ENCODE measurements around the gene CNTNAP2. TPM values are rescaled to one million over a fixed set of nuclear protein-coding genes. Genes with fewer than 3 reads are reported as not detected.

The CNTNAP2 gene
- total RNA-seq, 3 donors from 2014 or later (not counting 1 experiment from before 2014, with no cell fraction given) = 0.18 to 1.1 TPM; not detected in 1

GRCh38 chr7:147193476-147193875 is 1076.9 kb downstream of the CNTNAP2 start:
- H3K27ac ChIP-seq (ENCODE audit: low read length) = no peak overlapping the region
- ATAC-seq (no peak), DNase-seq (no peak)
- H3K27me3 Mint-ChIP-seq (ENCODE audit: low read depth in 2 of 2) = no peaks in the 10 kb centered on the region
- H3K4me3 Mint-ChIP-seq = no peak overlapping the region
- no peaks in the 10 kb centered on the region for H3K36me3 Mint-ChIP-seq
- TF ChIP-seq CTCF (IDR thresholded peaks at IDR 0.05) = no peak
- H3K4me3 ChIP-seq (ENCODE audit: low read length) = no peak overlapping the region
- no peaks in the 10 kb centered on the region for H3K4me1 ChIP-seq (ENCODE audit: control insufficient read depth, insufficient read depth, low read length)
- H3K9me3 ChIP-seq (ENCODE audit: control insufficient read depth, insufficient read depth, low read length) = no peaks in the 10 kb centered on the region
- H3K27ac Mint-ChIP-seq = no peak overlapping the region
- H3K36me3 ChIP-seq (ENCODE audit: control insufficient read depth, insufficient read depth, low read length) = no peaks in the 10 kb centered on the region
- H3K27me3 ChIP-seq (ENCODE audit: control insufficient read depth, insufficient read depth, low read length) = no peaks in the 10 kb centered on the region
- H3K9me3 Mint-ChIP-seq = peaks cover 12 to 18% of the 10 kb centered on the region in 2 donors
- no peaks in the 10 kb centered on the region for H3K4me1 Mint-ChIP-seq
- intact Hi-C loops (cut with micrococcal nuclease) = no loop called here

GRCh38 chr7:147196481-147196880 is 1079.9 kb downstream of the CNTNAP2 start:
- Histone ChIP-seq H3K9me3 (ENCODE audit: control insufficient read depth, insufficient read depth, low read length) (no peaks in the 10 kb centered on the region), H3K36me3 (ENCODE audit: control insufficient read depth, insufficient read depth, low read length) (no peaks in the 10 kb centered on the region), H3K27ac (ENCODE audit: low read length) (no peak overlapping the region), H3K4me1 (ENCODE audit: control insufficient read depth, insufficient read depth, low read length) (no peaks in the 10 kb centered on the region), H3K27me3 (ENCODE audit: control insufficient read depth, insufficient read depth, low read length) (no peaks in the 10 kb centered on the region), H3K4me3 (ENCODE audit: low read length) (no peak overlapping the region)
- intact Hi-C loops (cut with micrococcal nuclease) = no loop called here
- 92% methylated on average over 5 of the region's 5 CpGs for WGBS (ENCODE audit: insufficient coverage)
- H3K9me3 Mint-ChIP-seq = peaks cover 13 to 20% of the 10 kb centered on the region in 2 donors
- H3K4me1 Mint-ChIP-seq = no peaks in the 10 kb centered on the region
- H3K27me3 Mint-ChIP-seq (ENCODE audit: low read depth in 2 of 2) = no peaks in the 10 kb centered on the region
- DNase-seq = no peak
- H3K27ac Mint-ChIP-seq = no peak overlapping the region
- H3K4me3 Mint-ChIP-seq = no peak overlapping the region
- no peak for ATAC-seq
- no peak for TF ChIP-seq CTCF (IDR thresholded peaks at IDR 0.05)
- no peaks in the 10 kb centered on the region for H3K36me3 Mint-ChIP-seq

GRCh38 chr7:147197006-147197405 is 1080.4 kb downstream of the CNTNAP2 start:
- no peak overlapping the region for H3K4me3 Mint-ChIP-seq
- H3K4me1 Mint-ChIP-seq = no peaks in the 10 kb centered on the region
- Histone ChIP-seq H3K27me3 (ENCODE audit: control insufficient read depth, insufficient read depth, low read length) (no peaks in the 10 kb centered on the region), H3K27ac (ENCODE audit: low read length) (no peak overlapping the region), H3K9me3 (ENCODE audit: control insufficient read depth, insufficient read depth, low read length) (no peaks in the 10 kb centered on the region), H3K4me3 (ENCODE audit: low read length) (no peak overlapping the region), H3K36me3 (ENCODE audit: control insufficient read depth, insufficient read depth, low read length) (no peaks in the 10 kb centered on the region), H3K4me1 (ENCODE audit: control insufficient read depth, insufficient read depth, low read length) (no peaks in the 10 kb centered on the region)
- intact Hi-C loops (cut with micrococcal nuclease) = no loop called here
- no peaks in the 10 kb centered on the region for H3K36me3 Mint-ChIP-seq
- 91% methylated on average over 6 of the region's 7 CpGs for WGBS (ENCODE audit: insufficient coverage)
- DNase-seq (no peak), ATAC-seq (no peak)
- no peaks in the 10 kb centered on the region for H3K27me3 Mint-ChIP-seq (ENCODE audit: low read depth in 2 of 2)
- H3K9me3 Mint-ChIP-seq = peaks cover 13 to 20% of the 10 kb centered on the region in 2 donors
- H3K27ac Mint-ChIP-seq = no peak overlapping the region
- TF ChIP-seq CTCF (IDR thresholded peaks at IDR 0.05) = no peak

GRCh38 chr7:147199868-147200267 is 1083.3 kb downstream of the CNTNAP2 start:
- 100% methylated on average over 1 of the region's 1 CpG for WGBS (ENCODE audit: insufficient coverage)
- peaks cover 11 to 12% of the 10 kb centered on the region in 2 donors for H3K9me3 Mint-ChIP-seq
- no peaks in the 10 kb centered on the region for H3K27me3 Mint-ChIP-seq (ENCODE audit: low read depth in 2 of 2)
- ATAC-seq (no peak), DNase-seq (no peak)
- Histone ChIP-seq H3K4me1 (ENCODE audit: control insufficient read depth, insufficient read depth, low read length) (no peaks in the 10 kb centered on the region), H3K4me3 (ENCODE audit: low read length) (no peak overlapping the region), H3K27ac (ENCODE audit: low read length) (no peak overlapping the region), H3K9me3 (ENCODE audit: control insufficient read depth, insufficient read depth, low read length) (no peaks in the 10 kb centered on the region), H3K36me3 (ENCODE audit: control insufficient read depth, insufficient read depth, low read length) (no peaks in the 10 kb centered on the region), H3K27me3 (ENCODE audit: control insufficient read depth, insufficient read depth, low read length) (no peaks in the 10 kb centered on the region)
- intact Hi-C loops (cut with micrococcal nuclease) = no loop called here
- no peaks in the 10 kb centered on the region for H3K4me1 Mint-ChIP-seq
- H3K36me3 Mint-ChIP-seq = no peaks in the 10 kb centered on the region
- no peak overlapping the region for H3K4me3 Mint-ChIP-seq
- no peak for TF ChIP-seq CTCF (IDR thresholded peaks at IDR 0.05)
- H3K27ac Mint-ChIP-seq = no peak overlapping the region

All from natural killer cell (primary cell).